Loucy (cell line): ENCODE measurements around the gene MAPK8.

Source experiments
- EZH2phosphoT487 ChIP-seq: fragments of 200-600 bp; IDR thresholded peaks from 2 replicates; pipeline ENCODE4 v1.6.1; 2018; ENCODE audit warnings: antibody characterized with exemption, mild to moderate bottlenecking, moderate library complexity, borderline replicate concordance
- TF ChIP-seq, protein P1 (sequence below): fragments of 200-600 bp; sonication (generic); conservative IDR thresholded peaks from 2 replicates; pipeline ENCODE4 v1.5.1; 2014; ENCODE audit warnings: mild to moderate bottlenecking, antibody characterized with exemption, low read length

GRCh38 chr10:48309711-48310226 lies 3.3 kb downstream of the MAPK8 start:
- TF ChIP-seq, protein P1, sequence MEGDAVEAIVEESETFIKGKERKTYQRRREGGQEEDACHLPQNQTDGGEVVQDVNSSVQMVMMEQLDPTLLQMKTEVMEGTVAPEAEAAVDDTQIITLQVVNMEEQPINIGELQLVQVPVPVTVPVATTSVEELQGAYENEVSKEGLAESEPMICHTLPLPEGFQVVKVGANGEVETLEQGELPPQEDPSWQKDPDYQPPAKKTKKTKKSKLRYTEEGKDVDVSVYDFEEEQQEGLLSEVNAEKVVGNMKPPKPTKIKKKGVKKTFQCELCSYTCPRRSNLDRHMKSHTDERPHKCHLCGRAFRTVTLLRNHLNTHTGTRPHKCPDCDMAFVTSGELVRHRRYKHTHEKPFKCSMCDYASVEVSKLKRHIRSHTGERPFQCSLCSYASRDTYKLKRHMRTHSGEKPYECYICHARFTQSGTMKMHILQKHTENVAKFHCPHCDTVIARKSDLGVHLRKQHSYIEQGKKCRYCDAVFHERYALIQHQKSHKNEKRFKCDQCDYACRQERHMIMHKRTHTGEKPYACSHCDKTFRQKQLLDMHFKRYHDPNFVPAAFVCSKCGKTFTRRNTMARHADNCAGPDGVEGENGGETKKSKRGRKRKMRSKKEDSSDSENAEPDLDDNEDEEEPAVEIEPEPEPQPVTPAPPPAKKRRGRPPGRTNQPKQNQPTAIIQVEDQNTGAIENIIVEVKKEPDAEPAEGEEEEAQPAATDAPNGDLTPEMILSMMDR: peak; percentile 66
- TF ChIP-seq EZH2phosphoT487: no peak
